Measurements from ENCODE around the gene MAP4K4.

Gene MAP4K4

DNA sequence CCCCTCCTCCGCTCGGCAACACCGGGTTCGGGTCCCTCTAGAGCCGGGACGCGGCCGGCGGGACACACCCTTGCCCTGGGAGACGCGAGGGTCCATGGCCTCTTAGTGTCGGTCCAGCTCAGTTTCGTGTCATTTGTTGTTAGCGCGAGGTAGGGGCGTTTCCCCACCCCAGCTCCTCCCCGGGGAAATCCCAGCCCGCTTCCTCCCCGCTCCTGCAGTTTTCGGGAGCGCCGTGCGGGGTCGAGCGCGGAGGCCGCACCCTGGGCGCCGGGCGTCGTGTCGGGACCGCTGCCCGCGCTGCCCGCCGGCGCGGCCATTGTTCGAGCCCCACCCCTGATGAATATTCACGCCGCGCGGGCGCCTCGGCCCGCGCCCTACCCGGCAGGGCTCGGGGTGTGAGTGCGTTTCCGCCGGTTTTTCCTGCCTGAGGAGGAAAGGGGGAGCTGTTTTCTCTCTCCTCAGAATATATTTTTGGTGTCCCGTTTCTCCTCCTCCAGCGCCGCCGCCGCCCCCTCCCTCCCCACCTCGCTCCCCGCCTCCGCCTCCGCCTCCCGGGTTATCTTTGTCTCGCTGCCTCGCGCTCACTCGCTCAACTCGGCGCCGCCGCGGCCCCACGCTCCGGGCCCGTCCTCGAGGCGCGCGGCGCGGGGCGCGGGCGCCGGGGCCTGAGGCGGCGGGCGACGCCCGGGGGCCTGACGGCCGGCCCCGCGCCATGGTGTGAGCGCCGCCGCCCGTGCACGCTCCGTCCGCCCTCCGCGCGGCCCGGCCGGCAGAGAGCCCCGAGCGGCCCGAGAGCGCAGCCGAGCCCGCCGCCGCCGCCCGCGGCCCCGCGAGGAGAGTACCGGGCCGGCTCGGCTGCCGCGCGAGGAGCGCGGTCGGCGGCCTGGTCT is at the start of gene MAP4K4:
Gene MAP4K4, plus strand, starts transcription at position 584 of the 890 bp plus-strand sequence. CDS start 374 bp downstream, outside the sequence.
- H3K27ac ChIP-seq (ENCODE audit: low read length), result peak within 1 kb of the TSS; percentile 59
- H3K4me2 ChIP-seq (ENCODE audit: low read length), result peak within 1 kb of the TSS; percentile 99
- peaks cover 22% of the 10 kb centered on the region for H3K36me3 ChIP-seq (replicated peaks; ENCODE audit: low read depth, low read length)
- H3K4me1 ChIP-seq (ENCODE audit: low read length), result peaks cover 21% of the 10 kb centered on the region
- peak within 1 kb of the TSS; percentile 95 for H3K4me3 ChIP-seq (ENCODE audit: low read length)
- peaks cover 47% of the 10 kb centered on the region for H3K79me2 ChIP-seq (ENCODE audit: low read length)
- H3K27me3 ChIP-seq (ENCODE audit: low read depth, low read length), result no peaks in the 10 kb centered on the region
- TF ChIP-seq, protein P1, sequence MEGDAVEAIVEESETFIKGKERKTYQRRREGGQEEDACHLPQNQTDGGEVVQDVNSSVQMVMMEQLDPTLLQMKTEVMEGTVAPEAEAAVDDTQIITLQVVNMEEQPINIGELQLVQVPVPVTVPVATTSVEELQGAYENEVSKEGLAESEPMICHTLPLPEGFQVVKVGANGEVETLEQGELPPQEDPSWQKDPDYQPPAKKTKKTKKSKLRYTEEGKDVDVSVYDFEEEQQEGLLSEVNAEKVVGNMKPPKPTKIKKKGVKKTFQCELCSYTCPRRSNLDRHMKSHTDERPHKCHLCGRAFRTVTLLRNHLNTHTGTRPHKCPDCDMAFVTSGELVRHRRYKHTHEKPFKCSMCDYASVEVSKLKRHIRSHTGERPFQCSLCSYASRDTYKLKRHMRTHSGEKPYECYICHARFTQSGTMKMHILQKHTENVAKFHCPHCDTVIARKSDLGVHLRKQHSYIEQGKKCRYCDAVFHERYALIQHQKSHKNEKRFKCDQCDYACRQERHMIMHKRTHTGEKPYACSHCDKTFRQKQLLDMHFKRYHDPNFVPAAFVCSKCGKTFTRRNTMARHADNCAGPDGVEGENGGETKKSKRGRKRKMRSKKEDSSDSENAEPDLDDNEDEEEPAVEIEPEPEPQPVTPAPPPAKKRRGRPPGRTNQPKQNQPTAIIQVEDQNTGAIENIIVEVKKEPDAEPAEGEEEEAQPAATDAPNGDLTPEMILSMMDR (IDR thresholded peaks at IDR 0.05; ENCODE audit: low read depth, low read length), result peak; percentile 16; the same call in 1 of the 2 replicates
- TF ChIP-seq EZH2phosphoT487 (IDR thresholded peaks at IDR 0.05; ENCODE audit: low read depth), result no peak
- H3K9me3 ChIP-seq (ENCODE audit: insufficient read depth, low read length), result no peaks in the 10 kb centered on the region
- peak within 1 kb of the TSS; percentile 54 for H2AFZ ChIP-seq (ENCODE audit: low read depth, low read length)
- H3K9ac ChIP-seq (ENCODE audit: low read length), result peak within 1 kb of the TSS; percentile 97
- peaks cover 37% of the 10 kb centered on the region for H4K20me1 ChIP-seq (ENCODE audit: insufficient read depth, low read length)

- Histone ChIP-seq H2AFZ (ENCODE audit: low read depth, low read length) (no peak overlapping the region), H3K27ac (ENCODE audit: low read length) (no peak overlapping the region), H3K4me1 (ENCODE audit: low read length) (peaks cover 20% of the 10 kb centered on the region), H3K9me3 (ENCODE audit: insufficient read depth, low read length) (no peaks in the 10 kb centered on the region), H3K4me3 (ENCODE audit: low read length) (no peak overlapping the region), H4K20me1 (ENCODE audit: insufficient read depth, low read length) (no peaks in the 10 kb centered on the region), H3K27me3 (ENCODE audit: low read depth, low read length) (no peaks in the 10 kb centered on the region), H3K9ac (ENCODE audit: low read length) (no peak overlapping the region), H3K4me2 (ENCODE audit: low read length) (no peak overlapping the region), H3K79me2 (ENCODE audit: low read length) (no peaks in the 10 kb centered on the region), H3K36me3 (replicated peaks; ENCODE audit: low read depth, low read length) (peaks cover 4% of the 10 kb centered on the region)
- TF ChIP-seq, protein P1 (IDR thresholded peaks at IDR 0.05; ENCODE audit: low read depth, low read length), result no peak
- no peak for TF ChIP-seq EZH2phosphoT487 (IDR thresholded peaks at IDR 0.05; ENCODE audit: low read depth)
Measured at GRCh38 chr2:101653469-101653868, 44.0 kb upstream of the MAP4K4 start.

DNA sequence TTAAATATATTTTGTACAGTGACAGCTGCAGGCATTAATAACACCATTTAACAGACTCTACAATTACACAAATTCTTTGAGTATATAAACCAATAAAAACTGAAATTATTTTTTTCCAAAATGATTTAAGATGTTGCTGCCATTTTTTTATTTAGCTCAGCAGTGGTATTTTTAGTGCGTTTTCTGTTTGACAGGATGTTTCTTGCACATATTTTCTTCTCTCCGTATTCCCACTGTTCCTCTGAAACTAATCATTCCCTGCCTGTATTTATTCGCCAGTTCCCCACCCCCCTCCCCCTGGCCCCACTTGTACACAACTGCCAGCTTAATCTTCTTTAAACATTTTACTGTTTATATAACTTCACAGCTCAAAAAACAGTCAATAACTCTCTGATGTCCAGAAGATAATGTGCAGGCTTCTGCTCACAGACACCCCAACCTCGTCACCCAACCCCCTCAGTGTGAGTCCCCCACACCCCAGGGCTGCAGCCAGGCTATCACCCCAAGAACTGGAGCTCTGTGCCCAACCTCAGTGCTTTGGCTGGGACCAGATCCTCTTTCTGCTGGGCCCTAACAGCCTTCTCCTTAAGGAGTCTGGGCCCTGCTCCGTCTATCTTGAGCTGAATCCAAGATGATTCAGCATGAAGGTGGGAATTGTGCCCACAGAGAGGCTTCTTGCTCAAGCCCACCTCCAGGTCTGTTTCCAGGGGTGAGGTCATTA is 41.6 kb upstream of the MAP4K4 start:
- Histone ChIP-seq H2AFZ (ENCODE audit: low read depth, low read length) (no peak overlapping the region), H3K4me3 (ENCODE audit: low read length) (no peak overlapping the region), H3K9me3 (ENCODE audit: insufficient read depth, low read length) (no peaks in the 10 kb centered on the region), H3K4me1 (ENCODE audit: low read length) (peaks cover 18% of the 10 kb centered on the region), H3K36me3 (replicated peaks; ENCODE audit: low read depth, low read length) (peaks cover 4% of the 10 kb centered on the region), H3K27me3 (ENCODE audit: low read depth, low read length) (no peaks in the 10 kb centered on the region), H4K20me1 (ENCODE audit: insufficient read depth, low read length) (no peaks in the 10 kb centered on the region), H3K79me2 (ENCODE audit: low read length) (no peaks in the 10 kb centered on the region), H3K9ac (ENCODE audit: low read length) (no peak overlapping the region), H3K4me2 (ENCODE audit: low read length) (no peak overlapping the region), H3K27ac (ENCODE audit: low read length) (no peak overlapping the region)
- TF ChIP-seq EZH2phosphoT487 (IDR thresholded peaks at IDR 0.05; ENCODE audit: low read depth), result no peak
- TF ChIP-seq, protein P1 (IDR thresholded peaks at IDR 0.05; ENCODE audit: low read depth, low read length), result no peak

- H2AFZ ChIP-seq (ENCODE audit: low read depth, low read length), result no peak overlapping the region
Measured at GRCh38 chr2:101657787-101658186, 39.7 kb upstream of the MAP4K4 start.

More at GRCh38 chr2:101657787-101658186, 39.7 kb upstream of the MAP4K4 start:
- peaks cover 4% of the 10 kb centered on the region for H3K36me3 ChIP-seq (replicated peaks; ENCODE audit: low read depth, low read length)
- H4K20me1 ChIP-seq (ENCODE audit: insufficient read depth, low read length), result no peaks in the 10 kb centered on the region
- no peaks in the 10 kb centered on the region for H3K27me3 ChIP-seq (ENCODE audit: low read depth, low read length)
- H3K4me3 ChIP-seq (ENCODE audit: low read length), result no peak overlapping the region
- TF ChIP-seq EZH2phosphoT487 (IDR thresholded peaks at IDR 0.05; ENCODE audit: low read depth), result no peak
- TF ChIP-seq, protein P1 (IDR thresholded peaks at IDR 0.05; ENCODE audit: low read depth, low read length), result no peak
- no peak overlapping the region for H3K4me2 ChIP-seq (ENCODE audit: low read length)
- H3K4me1 ChIP-seq (ENCODE audit: low read length), result no peaks in the 10 kb centered on the region
- no peaks in the 10 kb centered on the region for H3K79me2 ChIP-seq (ENCODE audit: low read length)
- H3K27ac ChIP-seq (ENCODE audit: low read length), result no peak overlapping the region
- H3K9me3 ChIP-seq (ENCODE audit: insufficient read depth, low read length), result no peaks in the 10 kb centered on the region
- H3K9ac ChIP-seq (ENCODE audit: low read length), result no peak overlapping the region
